ENCODE data around the gene DEFB132.

Gene DEFB132

GRCh38 chr20:308427-309038 is 51.0 kb downstream of the DEFB132 start:
- DNase-seq (ENCODE audit: insufficient read length, low spot score) (no peak), FAIRE-seq (no peak)
- no peak for TF ChIP-seq CTCF (IDR thresholded peaks at IDR 0.05; ENCODE audit: insufficient read depth, missing control alignments)

GRCh38 chr20:309306-309840 is 51.8 kb downstream of the DEFB132 start:
- DNase-seq (ENCODE audit: insufficient read length, low spot score): no peak
- no peak for FAIRE-seq
- no peak for TF ChIP-seq CTCF (IDR thresholded peaks at IDR 0.05; ENCODE audit: insufficient read depth, missing control alignments)

GRCh38 chr20:309841-310644 is 52.5 kb downstream of the DEFB132 start:
- TF ChIP-seq CTCF (IDR thresholded peaks at IDR 0.05; ENCODE audit: insufficient read depth, missing control alignments): no peak
- no peak for FAIRE-seq
- DNase-seq (ENCODE audit: insufficient read length, low spot score): no peak

GRCh38 chr20:310645-311044 is 53.1 kb downstream of the DEFB132 start:
- FAIRE-seq (no peak), DNase-seq (ENCODE audit: insufficient read length, low spot score) (no peak)
- TF ChIP-seq CTCF (IDR thresholded peaks at IDR 0.05; ENCODE audit: insufficient read depth, missing control alignments): no peak

All from D721Med (cell line).